C4-2B (cell line): ENCODE data around the gene ISG20L2.

ENCODE experiments used
- ZFX ChIP-seq: fragments of 450-650 bp; IDR thresholded peaks from 2 replicates; pipeline ENCODE4 v1.6.1; 2017
- TF ChIP-seq, protein P1 (sequence below): fragments of 450-650 bp; conservative IDR thresholded peaks from 2 replicates; pipeline ENCODE4 v1.5.1; 2017; ENCODE audit warnings: mild to moderate bottlenecking

DNA sequence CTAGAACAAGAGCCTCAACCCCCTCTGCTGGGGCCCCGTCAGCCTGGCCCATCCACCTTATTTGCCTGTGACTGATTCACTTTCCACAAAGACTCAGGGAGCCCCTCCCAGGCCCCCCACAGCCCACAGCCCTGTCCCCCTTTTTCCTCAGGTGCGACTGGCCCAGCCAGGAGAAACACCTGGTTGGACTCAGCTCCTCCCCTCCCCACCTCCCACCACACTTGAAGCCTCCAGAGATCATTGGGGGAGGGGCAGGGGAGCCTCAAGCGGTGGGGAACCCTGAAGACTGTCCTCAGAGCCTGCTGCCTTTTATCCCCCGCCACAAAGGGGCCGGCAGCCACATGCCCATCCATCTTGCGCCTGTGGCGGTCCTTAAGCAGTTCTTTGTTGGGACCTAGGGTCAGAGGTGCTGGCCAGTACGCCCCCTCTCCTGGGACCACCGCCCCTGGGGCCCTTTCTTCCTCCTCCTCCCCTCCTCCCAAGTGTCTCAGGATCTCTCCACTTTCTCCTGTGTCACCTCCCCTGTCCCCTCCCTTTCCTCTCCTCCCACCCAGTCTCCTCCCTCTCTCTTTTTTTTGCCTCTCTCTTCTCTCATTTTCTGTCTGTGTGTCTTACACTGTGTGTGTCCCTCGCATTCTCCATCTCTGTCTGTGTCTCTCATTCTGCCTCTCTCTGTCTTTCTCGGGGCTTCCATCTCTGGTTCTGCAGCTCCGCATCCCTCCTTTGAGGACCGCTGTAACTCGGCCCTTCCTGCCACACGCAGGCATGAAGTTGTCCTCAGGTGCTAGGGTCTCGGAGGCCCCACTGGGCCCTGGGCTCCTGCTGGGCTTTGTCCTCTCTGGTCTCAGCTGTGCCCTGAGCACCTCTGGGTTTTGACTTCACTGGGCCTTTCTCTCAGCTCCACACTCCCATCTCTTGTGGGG is 35.4 kb downstream of the ISG20L2 start:
- TF ChIP-seq, protein P1, sequence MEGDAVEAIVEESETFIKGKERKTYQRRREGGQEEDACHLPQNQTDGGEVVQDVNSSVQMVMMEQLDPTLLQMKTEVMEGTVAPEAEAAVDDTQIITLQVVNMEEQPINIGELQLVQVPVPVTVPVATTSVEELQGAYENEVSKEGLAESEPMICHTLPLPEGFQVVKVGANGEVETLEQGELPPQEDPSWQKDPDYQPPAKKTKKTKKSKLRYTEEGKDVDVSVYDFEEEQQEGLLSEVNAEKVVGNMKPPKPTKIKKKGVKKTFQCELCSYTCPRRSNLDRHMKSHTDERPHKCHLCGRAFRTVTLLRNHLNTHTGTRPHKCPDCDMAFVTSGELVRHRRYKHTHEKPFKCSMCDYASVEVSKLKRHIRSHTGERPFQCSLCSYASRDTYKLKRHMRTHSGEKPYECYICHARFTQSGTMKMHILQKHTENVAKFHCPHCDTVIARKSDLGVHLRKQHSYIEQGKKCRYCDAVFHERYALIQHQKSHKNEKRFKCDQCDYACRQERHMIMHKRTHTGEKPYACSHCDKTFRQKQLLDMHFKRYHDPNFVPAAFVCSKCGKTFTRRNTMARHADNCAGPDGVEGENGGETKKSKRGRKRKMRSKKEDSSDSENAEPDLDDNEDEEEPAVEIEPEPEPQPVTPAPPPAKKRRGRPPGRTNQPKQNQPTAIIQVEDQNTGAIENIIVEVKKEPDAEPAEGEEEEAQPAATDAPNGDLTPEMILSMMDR = no peak
- no peak for TF ChIP-seq ZFX
